Measurements from ENCODE around the gene THRA. TPM values are rescaled to one million over a fixed set of nuclear protein-coding genes. Genes with fewer than 3 reads are reported as not detected.

Gene THRA
- total RNA-seq, 1 experiment from 2014 or later: 29.3 TPM

DNA sequence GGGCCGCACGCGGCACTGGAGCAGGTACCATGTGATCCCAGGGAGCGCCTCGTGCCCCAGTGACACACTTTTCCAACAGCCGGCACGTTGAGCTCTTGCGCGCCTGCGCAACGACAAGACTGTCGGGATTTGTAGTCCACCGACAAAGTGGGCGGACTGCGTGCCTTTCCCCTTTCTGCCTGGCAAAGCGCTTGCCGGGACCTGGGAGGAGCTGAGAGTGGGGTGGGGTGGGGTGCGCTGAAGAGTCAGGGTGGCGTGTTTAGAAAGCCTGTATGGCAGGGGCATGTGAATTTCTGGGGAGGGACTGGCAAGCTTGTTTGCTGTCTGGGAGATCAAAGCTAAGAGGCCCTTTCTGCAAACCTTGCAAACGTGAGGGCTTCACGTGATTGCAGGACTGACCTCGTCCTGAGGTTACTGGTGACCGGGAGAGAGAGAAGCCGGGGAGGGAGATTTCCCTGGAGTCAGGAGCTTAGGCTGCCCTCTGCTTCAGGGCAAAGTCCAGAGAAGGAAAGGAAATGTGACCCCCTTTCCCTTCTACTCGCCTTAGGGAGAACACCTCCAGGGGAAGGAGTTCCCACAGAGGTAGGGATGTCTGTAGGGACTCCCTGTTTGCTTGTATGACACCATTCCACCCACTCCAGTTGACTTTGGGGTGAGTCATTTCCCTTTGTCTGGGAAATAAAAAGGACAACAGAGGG is 38.1 kb downstream of the THRA start:
- peak; percentile 99 for DNase-seq
- Mint-ChIP-seq H3K36me3 (ENCODE audit: insufficient read depth, unreplicated experiment) (peaks cover 37% of the 10 kb centered on the region), H3K4me3 (ENCODE audit: unreplicated experiment) (peak overlapping the region; percentile 94), H3K27ac (ENCODE audit: unreplicated experiment) (peak overlapping the region; percentile 92), H3K27me3 (ENCODE audit: insufficient read depth, unreplicated experiment) (no peaks in the 10 kb centered on the region), H3K4me1 (ENCODE audit: low read depth, unreplicated experiment) (peaks cover 37% of the 10 kb centered on the region), H3K9me3 (ENCODE audit: unreplicated experiment) (no peaks in the 10 kb centered on the region)
- BruUV-seq (replicated peaks): TSS peak; percentile 66
- CTCF ChIA-PET: interaction anchor here (0.6 to 2.3 kb wide), 18 partner anchors 11 to 343 kb away, joined by 3 to 136 read pairs (median 6); partner anchors contain the start of genes CASC3, MED24, MSL1 and THRA
- H3K27me3 ChIP-seq (replicated peaks; ENCODE audit: control insufficient read depth, insufficient read depth, low read length): no peaks in the 10 kb centered on the region
- TF ChIP-seq, protein P1, sequence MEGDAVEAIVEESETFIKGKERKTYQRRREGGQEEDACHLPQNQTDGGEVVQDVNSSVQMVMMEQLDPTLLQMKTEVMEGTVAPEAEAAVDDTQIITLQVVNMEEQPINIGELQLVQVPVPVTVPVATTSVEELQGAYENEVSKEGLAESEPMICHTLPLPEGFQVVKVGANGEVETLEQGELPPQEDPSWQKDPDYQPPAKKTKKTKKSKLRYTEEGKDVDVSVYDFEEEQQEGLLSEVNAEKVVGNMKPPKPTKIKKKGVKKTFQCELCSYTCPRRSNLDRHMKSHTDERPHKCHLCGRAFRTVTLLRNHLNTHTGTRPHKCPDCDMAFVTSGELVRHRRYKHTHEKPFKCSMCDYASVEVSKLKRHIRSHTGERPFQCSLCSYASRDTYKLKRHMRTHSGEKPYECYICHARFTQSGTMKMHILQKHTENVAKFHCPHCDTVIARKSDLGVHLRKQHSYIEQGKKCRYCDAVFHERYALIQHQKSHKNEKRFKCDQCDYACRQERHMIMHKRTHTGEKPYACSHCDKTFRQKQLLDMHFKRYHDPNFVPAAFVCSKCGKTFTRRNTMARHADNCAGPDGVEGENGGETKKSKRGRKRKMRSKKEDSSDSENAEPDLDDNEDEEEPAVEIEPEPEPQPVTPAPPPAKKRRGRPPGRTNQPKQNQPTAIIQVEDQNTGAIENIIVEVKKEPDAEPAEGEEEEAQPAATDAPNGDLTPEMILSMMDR (IDR thresholded peaks at IDR 0.05; ENCODE audit: insufficient read depth in 1 of 2, low read depth in 1 of 2, low read length in 1 of 2, severe bottlenecking in 1 of 2, unreplicated experiment in 1 of 2): no peak
- peak overlapping the region; percentile 59 for H3K4me3 ChIP-seq (ENCODE audit: low read depth, low read length)
- peaks cover 44% of the 10 kb centered on the region for H3K4me1 ChIP-seq
- H3K36me3 ChIP-seq (ENCODE audit: control insufficient read depth, insufficient read depth, low read length): no peaks in the 10 kb centered on the region
- intact Hi-C loops (cut with micrococcal nuclease; ENCODE audit: unreplicated experiment): loop anchor here (1.0 kb wide), 1 partner anchor 10 kb away; no protein-coding TSS in a partner anchor
- POLR2A ChIA-PET: interaction anchor here (0.6 to 6.3 kb wide), 21 partner anchors 9 to 640 kb away, joined by 3 to 166 read pairs (median 5); partner anchors contain the start of genes CASC3, MED24, MSL1 and PSMD3
- H3K9me3 ChIP-seq: no peaks in the 10 kb centered on the region

DNA sequence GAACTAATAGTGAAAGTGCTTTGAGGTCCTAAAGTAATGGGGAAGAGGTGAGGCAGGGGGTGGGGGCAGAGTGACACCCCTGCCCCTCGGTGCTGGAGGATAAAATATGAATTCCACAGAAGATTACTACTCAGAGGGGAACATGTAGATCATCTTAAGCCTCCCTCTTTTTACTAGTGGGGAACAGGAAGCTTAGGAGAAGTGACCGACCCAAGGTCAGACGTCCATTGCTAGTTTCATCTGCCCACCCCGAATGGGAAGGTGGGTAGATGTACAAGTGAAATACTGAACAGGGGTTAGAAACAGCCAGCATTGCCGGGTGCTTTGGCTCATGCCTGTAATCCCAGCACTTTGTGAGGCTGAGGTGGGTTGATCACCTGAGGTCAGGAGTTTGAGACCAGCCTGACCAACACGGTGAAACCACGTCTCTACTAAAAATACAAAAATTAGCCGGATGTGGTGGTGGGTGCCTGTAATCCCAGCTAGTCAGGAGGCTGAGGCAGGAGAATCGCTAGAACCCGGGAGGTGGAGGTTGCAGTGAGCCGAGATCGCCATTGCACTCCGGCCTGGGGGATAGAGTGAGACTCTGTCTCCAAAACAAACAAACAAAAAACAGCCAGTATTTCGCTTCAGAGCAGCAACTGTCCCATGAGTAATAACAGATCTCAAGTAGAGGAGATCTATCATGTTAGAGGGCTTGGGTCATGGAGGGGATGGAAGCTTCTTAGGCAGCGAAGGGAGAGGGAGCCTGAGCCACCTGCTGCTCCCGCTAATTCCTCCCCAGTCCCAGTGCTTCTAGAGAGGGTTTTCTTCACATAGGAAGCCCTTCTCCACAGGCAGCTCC is 38.8 kb downstream of the THRA start:
- Histone ChIP-seq H3K4me1 (peaks cover 46% of the 10 kb centered on the region), H3K9me3 (no peaks in the 10 kb centered on the region), H3K27me3 (replicated peaks; ENCODE audit: control insufficient read depth, insufficient read depth, low read length) (no peaks in the 10 kb centered on the region), H3K4me3 (ENCODE audit: low read depth, low read length) (peak overlapping the region; percentile 59), H3K36me3 (ENCODE audit: control insufficient read depth, insufficient read depth, low read length) (no peaks in the 10 kb centered on the region)
- Mint-ChIP-seq H3K27me3 (ENCODE audit: insufficient read depth, unreplicated experiment) (no peaks in the 10 kb centered on the region), H3K4me1 (ENCODE audit: low read depth, unreplicated experiment) (peaks cover 37% of the 10 kb centered on the region), H3K27ac (ENCODE audit: unreplicated experiment) (peak overlapping the region; percentile 92), H3K4me3 (ENCODE audit: unreplicated experiment) (peak overlapping the region; percentile 94), H3K36me3 (ENCODE audit: insufficient read depth, unreplicated experiment) (peaks cover 31% of the 10 kb centered on the region), H3K9me3 (ENCODE audit: unreplicated experiment) (no peaks in the 10 kb centered on the region)
- BruUV-seq (replicated peaks): no TSS peak
- ChIA-PET POLR2A (interaction anchor here (0.6 to 6.3 kb wide), 15 partner anchors 8 to 1288 kb away, joined by 3 to 166 read pairs (median 6); partner anchors contain the start of genes CASC3, MED24, MSL1 and PSMD3), CTCF (interaction anchor here (0.9 to 2.3 kb wide), 11 partner anchors 11 to 117 kb away, joined by 5 to 136 read pairs (median 9); partner anchors contain the start of genes CASC3, MSL1 and WIPF2)
- TF ChIP-seq, protein P1 (IDR thresholded peaks at IDR 0.05; ENCODE audit: insufficient read depth in 1 of 2, low read depth in 1 of 2, low read length in 1 of 2, severe bottlenecking in 1 of 2, unreplicated experiment in 1 of 2): no peak
- no peak for DNase-seq
- intact Hi-C loops (cut with micrococcal nuclease; ENCODE audit: unreplicated experiment): loop anchor here (1.0 kb wide), 1 partner anchor 10 kb away; no protein-coding TSS in a partner anchor

All from Caco-2 (cell line).